HEK293 (cell line): Measurements from ENCODE around the gene HEBP1.
A peak's percentile ranks its signal among the peaks of the same experiment; 100 is the strongest.

ENCODE experiments used
- CTCF ChIA-PET: fragments of 350-600 bp; formaldehyde crosslinking; extraction: SDS; loops from one replicate; lab custom pipeline; 2021; ENCODE audit warnings: antibody characterized with exemption; lab: Yijun Ruan, JAX
- POLR2A ChIA-PET: fragments of 300-600 bp; formaldehyde crosslinking; extraction: SDS; loops from one replicate; lab custom pipeline; 2020; ENCODE audit warnings: antibody characterized with exemption, inconsistent platforms; lab: Yijun Ruan, JAX
- H3K27ac ChIP-seq: fragments of 200-500 bp; sonication (Bioruptor generic); 2 replicates; pipeline ENCODE4 v1.5.1; 2014; ENCODE audit warnings: low read depth, low read length, control low read depth, inconsistent platforms; ENCODE audit errors: extremely low read depth
- H3K36me3 ChIP-seq, 2 experiments: fragments of 200-500 bp in 1 of 2; sonication (Bioruptor generic) in 1 of 2; 1 replicate in 1 of 2; 2 replicates in 1 of 2; pipeline ENCODE4 v1.5.1; 2014 to 2017; ENCODE audit warnings: inconsistent platforms in 2 of 2, low read length in 2 of 2; ENCODE audit not compliant: control insufficient read depth in 2 of 2, insufficient read depth in 1 of 2
- H3K4me1 ChIP-seq: fragments of 200-500 bp; sonication (Bioruptor generic); 2 replicates; pipeline ENCODE4 v1.5.1; 2014; ENCODE audit warnings: mild to moderate bottlenecking, low read length, inconsistent platforms; ENCODE audit not compliant: control insufficient read depth, insufficient read depth
- H3K4me3 ChIP-seq: 2 replicates; pipeline ENCODE4 v1.5.1; 2011; ENCODE audit warnings: low read depth, mild to moderate bottlenecking, control low read depth, low read length, moderate library complexity
- H3K9me3 ChIP-seq: fragments of 200-500 bp; sonication (Bioruptor generic); 2 replicates; pipeline ENCODE4 v1.5.1; 2014; ENCODE audit warnings: low read depth, low read length, inconsistent platforms; ENCODE audit not compliant: control insufficient read depth, insufficient read depth
- MYNN ChIP-seq: fragments of 450-650 bp; formaldehyde crosslinking; IDR thresholded peaks from 2 replicates; pipeline ENCODE4 v1.5.1; 2016; ENCODE audit warnings: missing biosample characterization, missing genetic modification characterization, borderline replicate concordance
- ZBTB48 ChIP-seq: fragments of 450-650 bp; formaldehyde crosslinking; IDR thresholded peaks from 2 replicates; pipeline ENCODE4 v1.5.1; 2016; ENCODE audit warnings: missing biosample characterization, missing genetic modification characterization
- ZBTB7A ChIP-seq: fragments of 450-650 bp; formaldehyde crosslinking; IDR thresholded peaks from 2 replicates; pipeline ENCODE4 v1.5.1; 2016; ENCODE audit warnings: low read depth, missing biosample characterization, missing genetic modification characterization
- ZFP37 ChIP-seq: fragments of 450-650 bp; formaldehyde crosslinking; IDR thresholded peaks from 2 replicates; pipeline ENCODE4 v1.5.1; 2016; ENCODE audit warnings: missing biosample characterization, missing genetic modification characterization
- ZNF155 ChIP-seq: fragments of 450-650 bp; formaldehyde crosslinking; IDR thresholded peaks from 2 replicates; pipeline ENCODE4 v1.5.1; 2016; ENCODE audit warnings: missing biosample characterization, missing genetic modification characterization
- ZNF157 ChIP-seq: fragments of 450-650 bp; formaldehyde crosslinking; IDR thresholded peaks from 2 replicates; pipeline ENCODE4 v1.5.1; 2016; ENCODE audit warnings: missing biosample characterization, missing genetic modification characterization
- ZNF24 ChIP-seq: fragments of 450-650 bp; formaldehyde crosslinking; IDR thresholded peaks from 2 replicates; pipeline ENCODE4 v1.5.1; 2016; ENCODE audit warnings: missing biosample characterization, missing genetic modification characterization
- ZNF324 ChIP-seq: fragments of 450-650 bp; formaldehyde crosslinking; IDR thresholded peaks from 2 replicates; pipeline ENCODE4 v1.5.1; 2016; ENCODE audit warnings: missing biosample characterization, missing genetic modification characterization
- ZNF391 ChIP-seq: fragments of 450-650 bp; formaldehyde crosslinking; IDR thresholded peaks from 2 replicates; pipeline ENCODE4 v1.5.1; 2016; ENCODE audit warnings: low read depth, missing biosample characterization, missing genetic modification characterization, borderline replicate concordance
- ZNF394 ChIP-seq: fragments of 450-650 bp; formaldehyde crosslinking; IDR thresholded peaks from 2 replicates; pipeline ENCODE4 v1.5.1; 2016; ENCODE audit warnings: missing biosample characterization, missing genetic modification characterization, mild to moderate bottlenecking, moderate library complexity, borderline replicate concordance
- ZNF416 ChIP-seq: fragments of 450-650 bp; formaldehyde crosslinking; IDR thresholded peaks from 2 replicates; pipeline ENCODE4 v1.5.1; 2016; ENCODE audit warnings: missing biosample characterization, missing genetic modification characterization
- ZNF501 ChIP-seq: fragments of 450-650 bp; formaldehyde crosslinking; IDR thresholded peaks from 2 replicates; pipeline ENCODE4 v1.5.1; 2016; ENCODE audit warnings: missing biosample characterization, missing genetic modification characterization
- ZNF510 ChIP-seq: fragments of 450-650 bp; formaldehyde crosslinking; IDR thresholded peaks from 2 replicates; pipeline ENCODE4 v1.5.1; 2018; ENCODE audit warnings: mild to moderate bottlenecking, missing genetic modification characterization, missing biosample characterization; ENCODE audit not compliant: insufficient replicate concordance
- ZNF529 ChIP-seq: fragments of 450-650 bp; formaldehyde crosslinking; IDR thresholded peaks from 2 replicates; pipeline ENCODE4 v1.5.1; 2017; ENCODE audit warnings: missing genetic modification characterization, missing biosample characterization; ENCODE audit not compliant: insufficient replicate concordance
- ZNF549 ChIP-seq: fragments of 450-650 bp; IDR thresholded peaks from 2 replicates; pipeline ENCODE4 v1.5.1; 2018; ENCODE audit warnings: missing biosample characterization, missing genetic modification characterization, mild to moderate bottlenecking, inconsistent platforms, moderate library complexity
- ZNF571 ChIP-seq: fragments of 450-650 bp; formaldehyde crosslinking; IDR thresholded peaks from 2 replicates; pipeline ENCODE4 v1.5.0; 2017; ENCODE audit warnings: missing biosample characterization, missing genetic modification characterization
- ZNF600 ChIP-seq: fragments of 450-650 bp; formaldehyde crosslinking; IDR thresholded peaks from 2 replicates; pipeline ENCODE4 v1.5.1; 2016; ENCODE audit warnings: missing biosample characterization, missing genetic modification characterization
- ZNF76 ChIP-seq: fragments of 450-650 bp; formaldehyde crosslinking; IDR thresholded peaks from 2 replicates; pipeline ENCODE4; 2016; ENCODE audit warnings: low read depth, missing biosample characterization, missing genetic modification characterization, borderline replicate concordance
- ZNF791 ChIP-seq: fragments of 450-650 bp; formaldehyde crosslinking; IDR thresholded peaks from 2 replicates; pipeline ENCODE4 v1.5.1; 2016; ENCODE audit warnings: missing biosample characterization, missing genetic modification characterization
- ZSCAN16 ChIP-seq: fragments of 450-650 bp; formaldehyde crosslinking; IDR thresholded peaks from 2 replicates; pipeline ENCODE4 v1.5.1; 2016; ENCODE audit warnings: missing biosample characterization, missing genetic modification characterization
- ZSCAN23 ChIP-seq: fragments of 450-650 bp; formaldehyde crosslinking; IDR thresholded peaks from 2 replicates; pipeline ENCODE4 v1.5.1; 2016; ENCODE audit warnings: missing biosample characterization, missing genetic modification characterization
- ZSCAN30 ChIP-seq: fragments of 450-650 bp; IDR thresholded peaks from 2 replicates; pipeline ENCODE4 v1.5.1; 2018; ENCODE audit warnings: missing biosample characterization, mild to moderate bottlenecking, missing genetic modification characterization, moderate library complexity
- TF ChIP-seq, protein P1 (sequence below): fragments of 450-650 bp; formaldehyde crosslinking; IDR thresholded peaks from 2 replicates; pipeline ENCODE4 v1.5.1; 2017; ENCODE audit warnings: missing biosample characterization, missing genetic modification characterization
- TF ChIP-seq, protein P2 (sequence below): fragments of 450-650 bp; formaldehyde crosslinking; IDR thresholded peaks from 2 replicates; pipeline ENCODE4 v1.5.1; 2016; ENCODE audit warnings: missing biosample characterization, missing genetic modification characterization
- TF ChIP-seq, protein P3 (sequence below): fragments of 450-650 bp; formaldehyde crosslinking; IDR thresholded peaks from 2 replicates; pipeline ENCODE4 v1.5.1; 2016; ENCODE audit warnings: missing biosample characterization, missing genetic modification characterization
- TF ChIP-seq, protein P4 (sequence below): fragments of 450-650 bp; formaldehyde crosslinking; IDR thresholded peaks from 2 replicates; pipeline ENCODE4 v1.5.1; 2016; ENCODE audit warnings: missing biosample characterization, missing genetic modification characterization

HEBP1 gene

DNA sequence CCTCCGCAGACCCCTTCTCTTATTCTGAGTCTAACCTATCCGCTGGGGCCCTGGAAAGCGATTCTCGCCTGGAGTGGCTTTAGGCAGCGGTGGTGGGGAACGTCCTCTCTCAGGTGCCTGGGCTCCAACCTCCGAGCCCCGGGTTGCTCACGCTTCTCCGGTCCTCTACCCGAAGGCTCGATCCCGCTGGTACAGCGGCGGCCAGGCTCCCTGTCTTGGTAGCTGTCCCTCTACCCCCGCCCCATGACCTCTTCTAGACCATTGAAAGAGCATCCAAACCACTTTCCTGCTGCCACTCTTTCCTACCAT, 505 bp upstream of the HEBP1 start:
- Histone ChIP-seq H3K4me1 (peaks cover 6% of the 10 kb centered on the region), H3K36me3 (no peaks in the 10 kb centered on the region), H3K27ac (peak overlapping the region; percentile 74), H3K4me3 (peak overlapping the region; percentile 47), H3K9me3 (no peaks in the 10 kb centered on the region)
- CTCF ChIA-PET = interaction anchor here (0.7 kb wide), 2 partner anchors 14 to 17 kb away, joined by 3 to 4 read pairs; no protein-coding TSS in a partner anchor
- POLR2A ChIA-PET = interaction anchor here (0.7 kb wide), 1 partner anchor 109 kb away, joined by 3 read pairs; the partner anchor contains the start of gene GPRC5A
- TF ChIP-seq, protein P1, sequence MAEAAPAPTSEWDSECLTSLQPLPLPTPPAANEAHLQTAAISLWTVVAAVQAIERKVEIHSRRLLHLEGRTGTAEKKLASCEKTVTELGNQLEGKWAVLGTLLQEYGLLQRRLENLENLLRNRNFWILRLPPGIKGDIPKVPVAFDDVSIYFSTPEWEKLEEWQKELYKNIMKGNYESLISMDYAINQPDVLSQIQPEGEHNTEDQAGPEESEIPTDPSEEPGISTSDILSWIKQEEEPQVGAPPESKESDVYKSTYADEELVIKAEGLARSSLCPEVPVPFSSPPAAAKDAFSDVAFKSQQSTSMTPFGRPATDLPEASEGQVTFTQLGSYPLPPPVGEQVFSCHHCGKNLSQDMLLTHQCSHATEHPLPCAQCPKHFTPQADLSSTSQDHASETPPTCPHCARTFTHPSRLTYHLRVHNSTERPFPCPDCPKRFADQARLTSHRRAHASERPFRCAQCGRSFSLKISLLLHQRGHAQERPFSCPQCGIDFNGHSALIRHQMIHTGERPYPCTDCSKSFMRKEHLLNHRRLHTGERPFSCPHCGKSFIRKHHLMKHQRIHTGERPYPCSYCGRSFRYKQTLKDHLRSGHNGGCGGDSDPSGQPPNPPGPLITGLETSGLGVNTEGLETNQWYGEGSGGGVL (tag by site-specific recombination) = peak; percentile 18; the same call in 1 of the 2 replicates
- TF ChIP-seq, protein P2, sequence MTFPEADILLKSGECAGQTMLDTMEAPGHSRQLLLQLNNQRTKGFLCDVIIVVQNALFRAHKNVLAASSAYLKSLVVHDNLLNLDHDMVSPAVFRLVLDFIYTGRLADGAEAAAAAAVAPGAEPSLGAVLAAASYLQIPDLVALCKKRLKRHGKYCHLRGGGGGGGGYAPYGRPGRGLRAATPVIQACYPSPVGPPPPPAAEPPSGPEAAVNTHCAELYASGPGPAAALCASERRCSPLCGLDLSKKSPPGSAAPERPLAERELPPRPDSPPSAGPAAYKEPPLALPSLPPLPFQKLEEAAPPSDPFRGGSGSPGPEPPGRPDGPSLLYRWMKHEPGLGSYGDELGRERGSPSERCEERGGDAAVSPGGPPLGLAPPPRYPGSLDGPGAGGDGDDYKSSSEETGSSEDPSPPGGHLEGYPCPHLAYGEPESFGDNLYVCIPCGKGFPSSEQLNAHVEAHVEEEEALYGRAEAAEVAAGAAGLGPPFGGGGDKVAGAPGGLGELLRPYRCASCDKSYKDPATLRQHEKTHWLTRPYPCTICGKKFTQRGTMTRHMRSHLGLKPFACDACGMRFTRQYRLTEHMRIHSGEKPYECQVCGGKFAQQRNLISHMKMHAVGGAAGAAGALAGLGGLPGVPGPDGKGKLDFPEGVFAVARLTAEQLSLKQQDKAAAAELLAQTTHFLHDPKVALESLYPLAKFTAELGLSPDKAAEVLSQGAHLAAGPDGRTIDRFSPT (tag by site-specific recombination) = no peak
- TF ChIP-seq ZNF155 (tag by site-specific recombination) (no peak), ZNF510 (tag by site-specific recombination) (no peak), ZNF571 (no peak), ZNF24 (0 out of 2 replicates have a peak, but pooled peaks have one; percentile 48), ZNF416 (tag by site-specific recombination) (no peak), ZNF394 (tag by site-specific recombination) (peak; percentile 70), ZNF324 (0 out of 2 replicates have a peak, but pooled peaks have one; percentile 9), ZNF501 (0 out of 2 replicates have a peak, but pooled peaks have one; percentile 19), ZSCAN23 (no peak), ZSCAN30 (tag by site-specific recombination) (0 out of 2 replicates have a peak, but pooled peaks have one; percentile 29), ZBTB48 (tag by site-specific recombination) (peak; percentile 76; the same call in 1 of the 2 replicates), ZBTB7A (tag by site-specific recombination) (no peak), ZNF157 (no peak), ZNF791 (tag by site-specific recombination) (no peak), ZNF549 (0 out of 2 replicates have a peak, but pooled peaks have one; percentile 7), ZNF76 (tag by site-specific recombination) (0 out of 2 replicates have a peak, but pooled peaks have one; percentile 0), MYNN (tag by site-specific recombination) (no peak), ZFP37 (tag by site-specific recombination) (peak; percentile 77; the same call in 1 of the 2 replicates), ZNF600 (tag by site-specific recombination) (peak; percentile 23; the same call in 1 of the 2 replicates), ZSCAN16 (tag by site-specific recombination) (0 out of 2 replicates have a peak, but pooled peaks have one; percentile 13), ZNF529 (tag by site-specific recombination) (no peak), ZNF391 (tag by site-specific recombination) (peak; percentile 32; the same call in 1 of the 2 replicates)
- TF ChIP-seq, protein P3, sequence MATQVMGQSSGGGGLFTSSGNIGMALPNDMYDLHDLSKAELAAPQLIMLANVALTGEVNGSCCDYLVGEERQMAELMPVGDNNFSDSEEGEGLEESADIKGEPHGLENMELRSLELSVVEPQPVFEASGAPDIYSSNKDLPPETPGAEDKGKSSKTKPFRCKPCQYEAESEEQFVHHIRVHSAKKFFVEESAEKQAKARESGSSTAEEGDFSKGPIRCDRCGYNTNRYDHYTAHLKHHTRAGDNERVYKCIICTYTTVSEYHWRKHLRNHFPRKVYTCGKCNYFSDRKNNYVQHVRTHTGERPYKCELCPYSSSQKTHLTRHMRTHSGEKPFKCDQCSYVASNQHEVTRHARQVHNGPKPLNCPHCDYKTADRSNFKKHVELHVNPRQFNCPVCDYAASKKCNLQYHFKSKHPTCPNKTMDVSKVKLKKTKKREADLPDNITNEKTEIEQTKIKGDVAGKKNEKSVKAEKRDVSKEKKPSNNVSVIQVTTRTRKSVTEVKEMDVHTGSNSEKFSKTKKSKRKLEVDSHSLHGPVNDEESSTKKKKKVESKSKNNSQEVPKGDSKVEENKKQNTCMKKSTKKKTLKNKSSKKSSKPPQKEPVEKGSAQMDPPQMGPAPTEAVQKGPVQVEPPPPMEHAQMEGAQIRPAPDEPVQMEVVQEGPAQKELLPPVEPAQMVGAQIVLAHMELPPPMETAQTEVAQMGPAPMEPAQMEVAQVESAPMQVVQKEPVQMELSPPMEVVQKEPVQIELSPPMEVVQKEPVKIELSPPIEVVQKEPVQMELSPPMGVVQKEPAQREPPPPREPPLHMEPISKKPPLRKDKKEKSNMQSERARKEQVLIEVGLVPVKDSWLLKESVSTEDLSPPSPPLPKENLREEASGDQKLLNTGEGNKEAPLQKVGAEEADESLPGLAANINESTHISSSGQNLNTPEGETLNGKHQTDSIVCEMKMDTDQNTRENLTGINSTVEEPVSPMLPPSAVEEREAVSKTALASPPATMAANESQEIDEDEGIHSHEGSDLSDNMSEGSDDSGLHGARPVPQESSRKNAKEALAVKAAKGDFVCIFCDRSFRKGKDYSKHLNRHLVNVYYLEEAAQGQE = peak; percentile 48; the same call in 1 of the 2 replicates
- TF ChIP-seq, protein P4, sequence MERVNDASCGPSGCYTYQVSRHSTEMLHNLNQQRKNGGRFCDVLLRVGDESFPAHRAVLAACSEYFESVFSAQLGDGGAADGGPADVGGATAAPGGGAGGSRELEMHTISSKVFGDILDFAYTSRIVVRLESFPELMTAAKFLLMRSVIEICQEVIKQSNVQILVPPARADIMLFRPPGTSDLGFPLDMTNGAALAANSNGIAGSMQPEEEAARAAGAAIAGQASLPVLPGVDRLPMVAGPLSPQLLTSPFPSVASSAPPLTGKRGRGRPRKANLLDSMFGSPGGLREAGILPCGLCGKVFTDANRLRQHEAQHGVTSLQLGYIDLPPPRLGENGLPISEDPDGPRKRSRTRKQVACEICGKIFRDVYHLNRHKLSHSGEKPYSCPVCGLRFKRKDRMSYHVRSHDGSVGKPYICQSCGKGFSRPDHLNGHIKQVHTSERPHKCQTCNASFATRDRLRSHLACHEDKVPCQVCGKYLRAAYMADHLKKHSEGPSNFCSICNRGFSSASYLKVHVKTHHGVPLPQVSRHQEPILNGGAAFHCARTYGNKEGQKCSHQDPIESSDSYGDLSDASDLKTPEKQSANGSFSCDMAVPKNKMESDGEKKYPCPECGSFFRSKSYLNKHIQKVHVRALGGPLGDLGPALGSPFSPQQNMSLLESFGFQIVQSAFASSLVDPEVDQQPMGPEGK (tag by site-specific recombination) = 0 out of 2 replicates have a peak, but pooled peaks have one; percentile 26
